Hepatocyte (in vitro differentiated cells): ENCODE results near the gene CBR4. TPM values are rescaled to one million over a fixed set of nuclear protein-coding genes. Genes with fewer than 3 reads are reported as not detected.

Experiments used
- DNase-seq: peaks from one replicate; pipeline ENCODE4 v3.0.0-alpha.2; 2016; ENCODE audit warnings: low spot score
- H2AFZ ChIP-seq: fragments of 200-600 bp; sonication (generic); 2 replicates; pipeline ENCODE4 v1.6.0; 2016; ENCODE audit warnings: antibody characterized with exemption, mild to moderate bottlenecking
- H3K27ac ChIP-seq: fragments of 200-600 bp; sonication (generic); 2 replicates; pipeline ENCODE4 v1.5.1; 2016; ENCODE audit warnings: mild to moderate bottlenecking
- H3K27me3 ChIP-seq: fragments of 200-600 bp; sonication (generic); 2 replicates; pipeline ENCODE4 v1.6.1; 2016
- H3K36me3 ChIP-seq: fragments of 200-600 bp; sonication (generic); replicated peaks from 2 replicates; pipeline ENCODE4 v1.5.1; 2016; ENCODE audit warnings: low read depth; ENCODE audit not compliant: insufficient read depth
- H3K4me1 ChIP-seq: fragments of 200-600 bp; sonication (generic); 2 replicates; pipeline ENCODE4 v1.5.1; 2016; ENCODE audit warnings: mild to moderate bottlenecking, moderate library complexity; ENCODE audit not compliant: insufficient read depth
- H3K4me2 ChIP-seq: fragments of 200-600 bp; sonication (generic); 2 replicates; pipeline ENCODE4 v1.6.0; 2016
- H3K4me3 ChIP-seq: fragments of 200-600 bp; sonication (generic); 2 replicates; pipeline ENCODE4 v1.5.1; 2016; ENCODE audit warnings: mild to moderate bottlenecking
- H3K79me2 ChIP-seq: fragments of 200-600 bp; sonication (generic); 2 replicates; pipeline ENCODE4 v1.6.0; 2017; ENCODE audit warnings: mild to moderate bottlenecking
- H3K9me2 ChIP-seq: fragments of 200-600 bp; sonication (generic); replicated peaks from 2 replicates; pipeline ENCODE4 v1.6.0; 2017; ENCODE audit warnings: mild to moderate bottlenecking; ENCODE audit not compliant: insufficient read depth
- H3K9me3 ChIP-seq: fragments of 200-600 bp; sonication (generic); 2 replicates; pipeline ENCODE4 v1.5.1; 2016; ENCODE audit warnings: low read depth, mild to moderate bottlenecking
- H4K20me1 ChIP-seq: fragments of 200-600 bp; sonication (generic); 2 replicates; pipeline ENCODE4 v1.6.0; 2016; ENCODE audit warnings: mild to moderate bottlenecking; ENCODE audit not compliant: insufficient read depth, poor library complexity, severe bottlenecking
- CTCF ChIP-seq: fragments of 200-600 bp; sonication (generic); IDR thresholded peaks from 2 replicates; pipeline ENCODE4 v1.5.1; 2016; ENCODE audit warnings: antibody characterized with exemption, mild to moderate bottlenecking; ENCODE audit not compliant: poor library complexity
- EZH2 ChIP-seq: fragments of 200-600 bp; sonication (generic); IDR thresholded peaks from 2 replicates; pipeline ENCODE4 v1.6.1; 2016; ENCODE audit warnings: antibody characterized with exemption, mild to moderate bottlenecking, borderline replicate concordance
- EZH2phosphoT487 ChIP-seq: fragments of 200-600 bp; sonication (generic); IDR thresholded peaks from one replicate; pipeline ENCODE4 v1.6.1; 2018; ENCODE audit warnings: antibody characterized with exemption, mild to moderate bottlenecking, low read depth, moderate library complexity; ENCODE audit not compliant: unreplicated experiment, severe bottlenecking
- WGBS: methylation state at CpG from one replicate; pipeline ENCODE4 v1.1.6; 2016; ENCODE audit warnings: low lambda C conversion rate; ENCODE audit errors: missing lambda C conversion rate; 5-methylcytosine and 5-hydroxymethylcytosine counted together
- polyA plus RNA-seq: library from polyadenylated mRNA; unstranded; fragments of >200 nt; fragmentation: Nextera tagmentation; extraction: Ambion mirVana; gene quantifications from 2 replicates; pipeline ENCODE4 v1.2.1, GENCODE V29; 2016
- total RNA-seq: library from RNA; depleted of rRNA; stranded (reverse); fragments of >200 nt; gene quantifications from 2 replicates; pipeline ENCODE4 v1.2.3, GENCODE V29; 2014

Gene CBR4
- total RNA-seq (24.1 and 26.9 TPM in 2 replicates), polyA plus RNA-seq (18.5 and 21.2 TPM in 2 replicates)

- WGBS, result 1% methylated on average over 52 of the region's 54 CpGs
- H3K4me2 ChIP-seq, result peak within 1 kb of the TSS; percentile 90
- no peaks in the 10 kb centered on the region for H3K9me2 ChIP-seq
- no peaks in the 10 kb centered on the region for H3K27me3 ChIP-seq
- TF ChIP-seq EZH2phosphoT487 (no peak), EZH2 (no peak), CTCF (no peak)
- no peaks in the 10 kb centered on the region for H3K9me3 ChIP-seq
- no peaks in the 10 kb centered on the region for H3K36me3 ChIP-seq
- peak; percentile 98 for DNase-seq
- H3K4me3 ChIP-seq, result peak within 1 kb of the TSS; percentile 49
- no peaks in the 10 kb centered on the region for H4K20me1 ChIP-seq
- H3K27ac ChIP-seq, result peak within 1 kb of the TSS; percentile 92
- H3K4me1 ChIP-seq, result peaks cover 31% of the 10 kb centered on the region
- peaks cover 27% of the 10 kb centered on the region for H3K79me2 ChIP-seq
- peak within 1 kb of the TSS; percentile 72 for H2AFZ ChIP-seq
Measured at GRCh38 chr4:169010125-169011023, at the start of gene CBR4. CBR4 (minus strand) TSS chr4:169010255; CDS start chr4:169010089, 166 bp downstream.

- H3K4me2 ChIP-seq, result no peak overlapping the region
Measured at GRCh38 chr4:169059306-169060211, 49.5 kb upstream of the CBR4 start.

GRCh38 chr4:169058312-169058711 is 48.3 kb upstream of the CBR4 start:
- Histone ChIP-seq H4K20me1 (no peaks in the 10 kb centered on the region), H3K27me3 (no peaks in the 10 kb centered on the region), H3K9me2 (no peaks in the 10 kb centered on the region), H3K79me2 (no peaks in the 10 kb centered on the region), H3K36me3 (no peaks in the 10 kb centered on the region), H3K4me1 (peaks cover 25% of the 10 kb centered on the region), H3K4me2 (no peak overlapping the region), H2AFZ (no peak overlapping the region), H3K9me3 (no peaks in the 10 kb centered on the region), H3K4me3 (no peak overlapping the region), H3K27ac (no peak overlapping the region)
- TF ChIP-seq CTCF (no peak), EZH2phosphoT487 (no peak), EZH2 (no peak)
- WGBS, result 97% methylated on average over 7 of the region's 7 CpGs
- DNase-seq, result no peak

More at GRCh38 chr4:169059306-169060211, 49.5 kb upstream of the CBR4 start:
- TF ChIP-seq CTCF (no peak), EZH2phosphoT487 (no peak), EZH2 (no peak)
- H3K79me2 ChIP-seq, result no peaks in the 10 kb centered on the region
- WGBS, result 87% methylated on average over 22 of the region's 22 CpGs
- no peak overlapping the region for H3K27ac ChIP-seq
- H3K4me1 ChIP-seq, result peaks cover 27% of the 10 kb centered on the region
- no peaks in the 10 kb centered on the region for H3K9me3 ChIP-seq
- no peak overlapping the region for H2AFZ ChIP-seq
- no peaks in the 10 kb centered on the region for H3K36me3 ChIP-seq
- DNase-seq, result no peak
- H4K20me1 ChIP-seq, result no peaks in the 10 kb centered on the region
- no peaks in the 10 kb centered on the region for H3K9me2 ChIP-seq
- H3K4me3 ChIP-seq, result no peak overlapping the region
- H3K27me3 ChIP-seq, result no peaks in the 10 kb centered on the region
